Activated CD8-positive, alpha-beta T cell treated with anti-CD3 and anti-CD28 coated beads for 36 hours (primary cell): ENCODE results near the gene NCOA1. TPM values are rescaled to one million over a fixed set of nuclear protein-coding genes. Genes with fewer than 3 reads are reported as not detected.
A peak's percentile ranks its signal among the peaks of the same experiment; 100 is the strongest.

Experiments used
- ATAC-seq: fragments of 200-7000 bp; cut with Tn5 transposase; one replicate; pipeline ENCODE4 v1.10.0; 2021; ENCODE audit warnings: mild to moderate bottlenecking, moderate library complexity
- CTCF ChIA-PET: fragments of 350-600 bp; sonication (Branson Sonifier 250); formaldehyde crosslinking; loops from one replicate; lab custom pipeline; 2021; ENCODE audit warnings: antibody characterized with exemption; lab: Charles Lee
- POLR2A ChIA-PET: fragments of 350-600 bp; sonication (Branson Sonifier 250); formaldehyde crosslinking; loops from one replicate; lab custom pipeline; 2021; ENCODE audit warnings: antibody characterized with exemption; lab: Charles Lee
- DNase-seq: peaks from one replicate; pipeline ENCODE4 v3.0.0-alpha.2; 2020
- H3K27ac Mint-ChIP-seq: one replicate; pipeline ENCODE4 v1.8.0; 2021; ENCODE audit warnings: mild to moderate bottlenecking, mixed read lengths
- H3K27me3 Mint-ChIP-seq: one replicate; pipeline ENCODE4 v1.8.0; 2021; ENCODE audit warnings: mixed read lengths
- H3K36me3 Mint-ChIP-seq: one replicate; pipeline ENCODE4 v1.8.0; 2021; ENCODE audit warnings: low read depth, mixed read lengths
- H3K4me1 Mint-ChIP-seq: one replicate; pipeline ENCODE4 v1.8.0; 2021; ENCODE audit warnings: low read depth, mixed read lengths
- H3K4me3 Mint-ChIP-seq: one replicate; pipeline ENCODE4 v1.8.0; 2021; ENCODE audit warnings: mild to moderate bottlenecking, moderate library complexity, mixed read lengths
- H3K9me3 Mint-ChIP-seq: one replicate; pipeline ENCODE4 v1.8.0; 2021; ENCODE audit warnings: mixed read lengths
- intact Hi-C: fragments of 100-400 bp; cut with micrococcal nuclease; formaldehyde crosslinking; loops from one replicate; pipeline ENCODE4 v1.10.0; 2022
- total RNA-seq, 2 experiments: library from RNA; stranded (reverse); gene quantifications; one replicate each; pipeline ENCODE4 v1.2.3, GENCODE V29; 2021
- TF ChIP-seq, protein P1 (sequence below): fragments of 200-600 bp; IDR thresholded peaks from one replicate; pipeline ENCODE4 v1.8.0; 2022; ENCODE audit warnings: antibody characterized with exemption, mild to moderate bottlenecking

The NCOA1 gene
- total RNA-seq, 2 experiments from 2014 or later: 16.8 to 17.1 TPM

DNA sequence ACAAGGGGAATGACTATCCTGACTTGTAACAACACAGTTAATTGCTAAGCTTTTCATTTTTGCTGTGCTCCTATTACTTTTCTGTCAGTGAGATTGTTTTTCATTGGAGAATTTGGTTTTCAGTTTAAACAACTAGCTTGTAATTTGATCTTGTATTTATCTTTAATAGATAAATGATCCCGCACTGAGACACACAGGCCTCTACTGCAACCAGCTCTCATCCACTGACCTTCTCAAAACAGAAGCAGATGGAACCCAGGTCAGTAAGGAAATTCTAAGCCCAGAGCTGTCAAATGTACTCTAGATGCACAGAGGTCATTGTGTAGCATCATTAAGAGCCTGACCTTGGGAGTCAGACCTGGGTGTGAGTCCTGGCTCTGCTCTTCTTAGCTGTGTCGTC lies 271.5 kb downstream of the NCOA1 start:
- CTCF ChIA-PET: interaction anchor here (0.9 to 1.1 kb wide), 2 partner anchors 65 to 352 kb away, joined by 3 to 4 read pairs; no protein-coding TSS in a partner anchor
- H3K9me3 Mint-ChIP-seq: no peaks in the 10 kb centered on the region
- peaks cover 6% of the 10 kb centered on the region for H3K4me1 Mint-ChIP-seq
- no peak overlapping the region for H3K27ac Mint-ChIP-seq
- TF ChIP-seq, protein P1, sequence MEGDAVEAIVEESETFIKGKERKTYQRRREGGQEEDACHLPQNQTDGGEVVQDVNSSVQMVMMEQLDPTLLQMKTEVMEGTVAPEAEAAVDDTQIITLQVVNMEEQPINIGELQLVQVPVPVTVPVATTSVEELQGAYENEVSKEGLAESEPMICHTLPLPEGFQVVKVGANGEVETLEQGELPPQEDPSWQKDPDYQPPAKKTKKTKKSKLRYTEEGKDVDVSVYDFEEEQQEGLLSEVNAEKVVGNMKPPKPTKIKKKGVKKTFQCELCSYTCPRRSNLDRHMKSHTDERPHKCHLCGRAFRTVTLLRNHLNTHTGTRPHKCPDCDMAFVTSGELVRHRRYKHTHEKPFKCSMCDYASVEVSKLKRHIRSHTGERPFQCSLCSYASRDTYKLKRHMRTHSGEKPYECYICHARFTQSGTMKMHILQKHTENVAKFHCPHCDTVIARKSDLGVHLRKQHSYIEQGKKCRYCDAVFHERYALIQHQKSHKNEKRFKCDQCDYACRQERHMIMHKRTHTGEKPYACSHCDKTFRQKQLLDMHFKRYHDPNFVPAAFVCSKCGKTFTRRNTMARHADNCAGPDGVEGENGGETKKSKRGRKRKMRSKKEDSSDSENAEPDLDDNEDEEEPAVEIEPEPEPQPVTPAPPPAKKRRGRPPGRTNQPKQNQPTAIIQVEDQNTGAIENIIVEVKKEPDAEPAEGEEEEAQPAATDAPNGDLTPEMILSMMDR: no peak
- no peaks in the 10 kb centered on the region for H3K27me3 Mint-ChIP-seq
- intact Hi-C loops: no loop called here
- ATAC-seq: no peak
- H3K36me3 Mint-ChIP-seq: peaks cover 24% of the 10 kb centered on the region
- no peak overlapping the region for H3K4me3 Mint-ChIP-seq
- DNase-seq: no peak
- POLR2A ChIA-PET: interaction anchor here (1.9 kb wide), 1 partner anchor 11 kb away, joined by 8 read pairs; no protein-coding TSS in a partner anchor

DNA sequence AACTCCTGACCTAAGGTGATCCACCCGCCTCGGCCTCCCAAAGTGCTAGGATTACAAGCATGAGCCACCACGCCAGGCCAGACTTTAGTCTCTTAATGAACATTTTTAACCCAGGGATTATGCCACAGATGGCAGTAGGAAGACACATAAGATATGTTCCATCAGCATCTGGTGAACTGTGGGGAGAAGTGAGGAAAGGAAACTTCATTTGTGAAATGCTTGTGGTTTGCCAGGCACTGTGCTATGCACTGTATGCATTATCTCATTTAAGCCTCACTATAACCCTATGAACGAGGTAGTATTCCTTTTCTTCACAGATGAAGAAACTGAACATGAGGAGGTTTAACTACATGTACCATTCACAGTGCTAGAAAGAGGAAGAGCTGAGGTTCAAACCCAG lies 272.8 kb downstream of the NCOA1 start:
- CTCF ChIA-PET: no interaction called here
- intact Hi-C loops: no loop called here

DNA sequence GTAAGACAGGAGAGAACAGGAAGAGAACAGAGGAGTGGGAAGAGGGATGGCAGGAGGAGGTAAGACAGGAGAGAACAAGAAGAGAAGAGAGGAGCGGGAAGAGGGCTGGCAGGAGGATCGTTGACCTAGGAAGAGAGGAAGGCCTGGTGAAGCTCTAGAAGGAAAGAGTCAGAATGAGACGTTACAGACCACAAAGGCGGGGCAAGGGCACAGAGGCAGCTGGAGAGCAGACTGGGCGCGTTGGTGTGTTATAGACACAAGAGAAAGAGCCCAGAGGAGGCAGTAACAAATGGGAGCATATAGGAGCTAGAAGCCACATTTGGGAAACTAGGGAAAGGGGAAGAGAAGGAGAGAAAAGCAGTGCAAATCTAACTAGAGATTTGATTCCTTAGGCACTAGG lies 275.6 kb downstream of the NCOA1 start:
- POLR2A ChIA-PET: no interaction called here
- DNase-seq: peak; percentile 30
- TF ChIP-seq, protein P1: no peak
- no peak for ATAC-seq
- H3K4me3 Mint-ChIP-seq: no peak overlapping the region
- no peaks in the 10 kb centered on the region for H3K27me3 Mint-ChIP-seq
- CTCF ChIA-PET: interaction anchor here (1.0 kb wide), 1 partner anchor 26 kb away, joined by 3 read pairs; no protein-coding TSS in a partner anchor
- intact Hi-C loops: no loop called here
- H3K4me1 Mint-ChIP-seq: peaks cover 6% of the 10 kb centered on the region
- peak overlapping the region; percentile 50 for H3K27ac Mint-ChIP-seq
- H3K36me3 Mint-ChIP-seq: peaks cover 22% of the 10 kb centered on the region
- H3K9me3 Mint-ChIP-seq: no peaks in the 10 kb centered on the region

More for the DNA sequence above, 272.8 kb downstream of the NCOA1 start:
- Mint-ChIP-seq H3K27ac (no peak overlapping the region), H3K4me1 (peaks cover 6% of the 10 kb centered on the region), H3K4me3 (no peak overlapping the region), H3K36me3 (peaks cover 25% of the 10 kb centered on the region), H3K27me3 (no peaks in the 10 kb centered on the region), H3K9me3 (no peaks in the 10 kb centered on the region)
- no peak for ATAC-seq
- POLR2A ChIA-PET: no interaction called here
- TF ChIP-seq, protein P1: no peak
- no peak for DNase-seq

DNA sequence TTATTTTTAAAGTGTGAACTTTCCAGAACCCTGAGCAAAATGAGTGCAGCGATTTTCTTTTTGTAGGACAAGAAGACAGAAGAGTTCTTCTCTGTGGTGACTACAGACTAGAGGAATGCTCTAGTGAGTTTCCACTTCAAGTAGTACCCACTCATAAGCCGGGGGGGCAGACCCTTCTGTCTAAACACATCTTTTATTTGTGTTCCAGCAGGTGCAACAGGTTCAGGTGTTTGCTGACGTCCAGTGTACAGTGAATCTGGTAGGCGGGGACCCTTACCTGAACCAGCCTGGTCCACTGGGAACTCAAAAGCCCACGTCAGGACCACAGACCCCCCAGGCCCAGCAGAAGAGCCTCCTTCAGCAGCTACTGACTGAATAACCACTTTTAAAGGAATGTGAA lies 277.0 kb downstream of the NCOA1 start:
- H3K36me3 Mint-ChIP-seq: peaks cover 22% of the 10 kb centered on the region

DNA sequence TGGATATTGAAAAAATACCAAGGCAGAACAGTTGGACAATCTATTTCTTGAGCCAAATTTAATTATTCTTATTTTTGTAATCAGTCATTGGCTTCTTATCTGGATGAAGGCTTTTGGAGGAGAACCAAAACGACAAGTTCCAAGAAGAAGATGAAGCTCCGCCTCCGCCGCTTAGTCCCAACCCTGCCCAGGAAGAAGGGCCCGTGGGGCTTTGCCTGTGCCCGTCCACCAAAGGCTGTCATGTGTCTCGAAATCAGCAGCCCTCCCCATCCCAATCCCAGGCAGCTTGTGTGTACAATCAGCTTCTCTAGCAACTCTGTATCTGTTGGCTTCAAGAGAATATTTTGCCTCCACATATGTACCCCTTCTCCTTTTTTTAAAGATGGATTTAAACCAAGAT lies 277.5 kb downstream of the NCOA1 start:
- ATAC-seq (no peak), DNase-seq (no peak)
- intact Hi-C loops: no loop called here
- Mint-ChIP-seq H3K4me3 (no peak overlapping the region), H3K27me3 (no peaks in the 10 kb centered on the region), H3K36me3 (peaks cover 22% of the 10 kb centered on the region), H3K27ac (no peak overlapping the region), H3K9me3 (no peaks in the 10 kb centered on the region), H3K4me1 (peaks cover 6% of the 10 kb centered on the region)
- ChIA-PET POLR2A (interaction anchor here (0.6 kb wide), 2 partner anchors 280 to 910 kb away, joined by 3 read pairs; no protein-coding TSS in a partner anchor), CTCF (no interaction called here)
- TF ChIP-seq, protein P1: no peak

More for the DNA sequence above, 277.0 kb downstream of the NCOA1 start:
- no peak for ATAC-seq
- POLR2A ChIA-PET: no interaction called here
- Mint-ChIP-seq H3K9me3 (no peaks in the 10 kb centered on the region), H3K4me1 (peaks cover 6% of the 10 kb centered on the region), H3K27me3 (no peaks in the 10 kb centered on the region), H3K27ac (no peak overlapping the region), H3K4me3 (no peak overlapping the region)
- DNase-seq: no peak
- TF ChIP-seq, protein P1: no peak
- intact Hi-C loops: no loop called here
- CTCF ChIA-PET: no interaction called here
